ENCODE results near the gene SLAMF6.

DNA sequence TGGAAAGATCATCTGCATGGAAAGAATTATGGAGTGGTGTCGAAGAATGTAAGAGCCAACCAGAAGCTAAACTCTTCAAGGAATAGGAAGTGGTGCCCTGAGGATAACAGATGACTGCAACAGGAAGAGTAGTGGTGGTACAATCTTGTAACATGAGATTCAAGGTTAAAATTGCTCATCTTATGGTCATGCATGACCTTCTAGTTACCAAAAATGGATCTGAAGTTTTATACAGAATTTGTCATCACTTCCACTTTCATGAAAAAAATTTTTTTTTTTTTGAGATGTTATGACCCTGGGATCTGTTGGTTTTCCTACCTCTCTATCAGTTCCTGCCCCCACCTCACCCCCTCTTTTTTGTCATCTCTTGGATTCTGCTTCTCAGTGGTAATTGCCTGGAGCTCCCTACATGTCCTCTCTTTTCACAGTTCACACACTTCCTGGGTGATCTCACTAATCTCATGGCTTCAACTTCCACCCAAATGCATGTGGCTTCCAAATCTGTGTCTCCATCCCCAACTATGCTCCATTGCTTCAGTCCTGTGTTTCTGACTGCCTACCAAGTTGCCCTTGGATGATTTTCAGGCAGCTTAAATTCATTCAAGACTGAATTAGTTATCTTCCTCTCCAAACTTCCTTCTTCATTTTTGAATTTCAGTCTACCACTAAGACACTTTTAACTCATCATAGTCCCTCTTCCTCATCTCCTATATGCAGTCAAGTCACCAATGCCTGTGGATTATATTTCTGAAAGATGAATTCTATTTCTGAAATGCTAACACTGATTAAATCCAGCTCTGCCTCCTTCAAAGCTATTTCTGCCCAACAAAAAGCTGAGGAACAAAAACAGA is 48.4 kb downstream of the SLAMF6 start:
- TF ChIP-seq, protein P1, sequence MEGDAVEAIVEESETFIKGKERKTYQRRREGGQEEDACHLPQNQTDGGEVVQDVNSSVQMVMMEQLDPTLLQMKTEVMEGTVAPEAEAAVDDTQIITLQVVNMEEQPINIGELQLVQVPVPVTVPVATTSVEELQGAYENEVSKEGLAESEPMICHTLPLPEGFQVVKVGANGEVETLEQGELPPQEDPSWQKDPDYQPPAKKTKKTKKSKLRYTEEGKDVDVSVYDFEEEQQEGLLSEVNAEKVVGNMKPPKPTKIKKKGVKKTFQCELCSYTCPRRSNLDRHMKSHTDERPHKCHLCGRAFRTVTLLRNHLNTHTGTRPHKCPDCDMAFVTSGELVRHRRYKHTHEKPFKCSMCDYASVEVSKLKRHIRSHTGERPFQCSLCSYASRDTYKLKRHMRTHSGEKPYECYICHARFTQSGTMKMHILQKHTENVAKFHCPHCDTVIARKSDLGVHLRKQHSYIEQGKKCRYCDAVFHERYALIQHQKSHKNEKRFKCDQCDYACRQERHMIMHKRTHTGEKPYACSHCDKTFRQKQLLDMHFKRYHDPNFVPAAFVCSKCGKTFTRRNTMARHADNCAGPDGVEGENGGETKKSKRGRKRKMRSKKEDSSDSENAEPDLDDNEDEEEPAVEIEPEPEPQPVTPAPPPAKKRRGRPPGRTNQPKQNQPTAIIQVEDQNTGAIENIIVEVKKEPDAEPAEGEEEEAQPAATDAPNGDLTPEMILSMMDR (IDR thresholded peaks at IDR 0.05; ENCODE audit: low read depth, low read length, poor library complexity, severe bottlenecking), result no peak
- TF ChIP-seq EZH2phosphoT487 (IDR thresholded peaks at IDR 0.05; ENCODE audit: borderline replicate concordance, low read length), result no peak
